CD4-positive, alpha-beta T cell treated with Interleukin-4 for 1 hour (primary cell): ENCODE data around the gene FEM1B.

Experiments
- DNase-seq, 2 donors: peaks; one replicate each; pipeline ENCODE4 v3.0.0-alpha.2; 2020 to 2022

Gene FEM1B

GRCh38 chr15:68310804-68311463 is 33.4 kb downstream of the FEM1B start:
- no peak for DNase-seq

GRCh38 chr15:68311464-68311835 is 33.9 kb downstream of the FEM1B start:
- DNase-seq: no peak

GRCh38 chr15:68311859-68312557 is 34.5 kb downstream of the FEM1B start:
- DNase-seq: no peak

- DNase-seq: peak in 1 of 2 donors; percentile 6
Observed at GRCh38 chr15:68312701-68313204, 35.2 kb downstream of the FEM1B start.

- no peak for DNase-seq
Observed at GRCh38 chr15:68313501-68314410, 36.2 kb downstream of the FEM1B start.

- DNase-seq: peak in 1 of 2 donors; percentile 2
Observed at GRCh38 chr15:68314563-68314962, 37.0 kb downstream of the FEM1B start.

GRCh38 chr15:68315035-68315434 is 37.5 kb downstream of the FEM1B start:
- peak in 1 of 2 donors; percentile 1 for DNase-seq

GRCh38 chr15:68315495-68316031 is 38.0 kb downstream of the FEM1B start:
- DNase-seq: peak in 1 of 2 donors; percentile 6

GRCh38 chr15:68316061-68316804 is 38.7 kb downstream of the FEM1B start:
- DNase-seq: peak in 1 of 2 donors; percentile 9

GRCh38 chr15:68317281-68318007 is 39.9 kb downstream of the FEM1B start:
- DNase-seq: no peak

- no peak for DNase-seq
Observed at GRCh38 chr15:68318008-68318835, 40.7 kb downstream of the FEM1B start.

- DNase-seq: no peak
Observed at GRCh38 chr15:68318931-68319909, 41.7 kb downstream of the FEM1B start.

- DNase-seq: no peak
Observed at GRCh38 chr15:68319997-68320396, 42.5 kb downstream of the FEM1B start.

- DNase-seq: no peak
Observed at GRCh38 chr15:68321229-68321628, 43.7 kb downstream of the FEM1B start.

GRCh38 chr15:68322796-68323195 is 45.3 kb downstream of the FEM1B start:
- no peak for DNase-seq

- no peak for DNase-seq
Observed at GRCh38 chr15:68325726-68326125, 48.2 kb downstream of the FEM1B start.

GRCh38 chr15:68326711-68327354 is 49.3 kb downstream of the FEM1B start:
- no peak for DNase-seq

GRCh38 chr15:68328443-68328842 is 50.9 kb downstream of the FEM1B start:
- peak in 1 of 2 donors; percentile 6 for DNase-seq

GRCh38 chr15:68328964-68329363 is 51.4 kb downstream of the FEM1B start:
- no peak for DNase-seq
